CD4-positive, alpha-beta T cell treated with Interferon alpha-2 for 1 hour (primary cell): Measurements from ENCODE around the gene TREX2.

ENCODE experiments used
- DNase-seq, 2 donors: peaks; one replicate each; pipeline ENCODE4 v3.0.0-alpha.2; 2020 to 2022

Gene TREX2

DNA sequence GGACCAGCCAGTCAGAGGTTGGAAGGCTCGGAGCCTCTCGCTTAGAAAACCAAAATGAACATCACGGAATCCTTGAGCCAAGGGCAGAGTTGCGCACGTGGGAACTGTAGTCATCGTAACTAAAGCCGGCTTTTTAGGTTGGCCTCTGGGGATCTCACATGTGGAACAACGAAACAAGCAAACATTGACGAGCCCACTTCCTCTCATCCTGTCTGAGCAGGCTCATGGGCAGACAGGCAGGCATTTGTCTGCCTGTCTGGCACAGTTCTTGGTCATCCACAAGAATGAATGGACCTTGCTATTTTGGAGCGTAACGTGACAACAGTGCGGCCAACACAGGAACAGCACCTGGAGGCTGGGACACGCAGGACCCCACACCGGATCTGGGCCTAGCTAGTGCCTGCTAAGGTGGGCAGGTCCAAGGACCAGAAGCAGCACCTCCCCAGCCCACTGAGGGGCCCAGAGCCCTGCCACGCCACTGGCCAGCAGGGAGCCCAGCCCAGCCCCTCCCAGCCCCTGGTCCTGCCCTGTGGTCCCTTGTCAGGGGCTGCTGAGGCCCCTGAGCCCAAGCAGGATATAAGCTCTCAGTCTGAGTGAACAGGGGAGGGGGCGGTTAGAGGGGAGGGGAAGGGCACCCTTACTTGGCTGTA is 9.2 kb upstream of the TREX2 start:
- DNase-seq = no peak

DNA sequence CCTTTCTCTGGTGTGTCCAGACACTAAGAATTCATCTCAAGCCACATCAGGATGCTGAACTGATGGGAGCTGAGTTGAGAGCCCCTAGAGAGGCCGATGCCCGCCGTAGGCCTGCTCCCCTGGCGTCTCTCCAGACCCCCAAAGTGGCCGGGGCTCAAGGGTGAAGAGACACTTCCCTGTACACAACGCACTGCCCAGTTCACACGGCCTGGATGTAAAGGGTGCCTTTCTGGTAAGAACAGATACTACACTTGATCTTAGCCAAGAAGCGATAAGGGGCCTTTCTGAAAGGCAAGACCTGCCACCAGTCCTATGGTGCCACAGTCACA is 5.1 kb upstream of the TREX2 start:
- DNase-seq = no peak

DNA sequence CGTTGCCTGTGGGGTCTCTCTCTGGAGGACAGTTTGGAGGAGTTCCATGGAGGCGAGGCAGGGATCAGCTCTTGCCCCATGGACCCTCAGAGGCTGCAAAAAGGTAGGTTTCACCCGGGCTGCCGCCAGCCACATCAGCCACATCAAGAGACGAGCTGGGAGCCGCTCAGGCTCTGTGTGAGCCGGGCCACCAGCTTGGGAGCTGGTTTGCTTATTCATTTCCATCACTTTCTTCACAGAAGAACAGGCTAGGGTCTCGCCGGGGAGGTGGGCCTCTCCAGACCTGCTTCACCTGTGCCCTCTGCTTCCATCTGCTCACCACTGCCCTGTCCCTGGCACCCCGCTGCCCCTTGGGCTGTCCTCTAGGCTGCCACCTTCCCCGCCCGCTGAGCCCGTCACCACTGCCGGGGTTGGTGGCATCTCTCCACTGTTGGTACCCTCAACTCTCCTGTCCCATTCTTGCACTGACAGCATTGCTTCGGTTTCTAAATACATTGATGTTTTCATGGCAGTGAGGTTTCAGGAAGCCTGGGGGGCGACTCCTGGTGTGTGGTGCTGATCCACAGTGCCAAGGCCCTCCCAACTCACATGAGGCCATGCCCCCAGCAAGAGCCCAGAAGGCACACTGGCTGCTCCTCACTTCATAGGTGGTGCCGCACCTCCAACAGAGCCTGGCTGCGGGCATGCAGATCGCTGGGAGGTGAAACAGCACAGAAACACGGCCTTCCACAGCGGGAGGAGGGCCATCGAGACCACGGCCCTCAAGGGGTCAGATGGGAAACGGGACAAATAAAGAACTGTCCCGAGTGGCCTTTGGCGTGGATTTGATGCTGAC is 4.5 kb upstream of the TREX2 start:
- DNase-seq = no peak

DNA sequence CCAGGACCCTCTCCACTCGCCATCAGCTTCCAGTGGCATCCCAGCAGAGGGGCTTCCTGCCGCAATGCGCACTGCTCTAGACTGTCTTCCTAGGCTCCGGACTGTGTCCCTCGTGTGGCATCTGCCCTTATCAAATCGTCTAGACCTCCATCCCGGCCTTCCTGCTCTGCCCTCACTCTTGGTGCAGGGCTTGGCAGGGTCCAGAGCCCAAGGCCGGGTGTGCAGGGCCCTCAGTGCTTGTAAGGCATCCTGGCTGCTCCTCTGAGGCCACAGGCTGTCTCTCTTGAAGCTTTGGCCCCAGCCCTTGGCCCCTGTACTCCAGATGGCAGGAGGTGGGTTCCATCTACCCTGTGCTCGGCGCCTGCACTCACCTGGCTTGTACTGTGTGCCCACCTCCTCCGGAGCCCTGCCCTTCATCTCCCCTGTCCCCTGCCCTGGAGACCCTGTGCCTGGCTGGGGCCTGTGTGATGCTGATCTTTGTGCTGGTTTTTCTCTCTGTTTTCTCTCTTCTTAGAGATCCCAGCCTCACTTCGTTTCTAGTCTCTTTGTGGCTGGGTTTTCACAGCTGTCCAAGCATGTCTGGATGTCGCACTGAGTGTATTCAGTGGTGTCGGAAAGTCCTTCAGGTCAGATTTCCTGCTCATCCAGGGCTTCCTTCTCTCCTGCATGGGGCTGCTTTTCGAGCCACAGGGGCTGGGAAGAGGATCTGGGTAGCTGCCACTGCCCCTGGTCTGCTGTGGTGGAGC is 3.7 kb upstream of the TREX2 start:
- DNase-seq = no peak

DNA sequence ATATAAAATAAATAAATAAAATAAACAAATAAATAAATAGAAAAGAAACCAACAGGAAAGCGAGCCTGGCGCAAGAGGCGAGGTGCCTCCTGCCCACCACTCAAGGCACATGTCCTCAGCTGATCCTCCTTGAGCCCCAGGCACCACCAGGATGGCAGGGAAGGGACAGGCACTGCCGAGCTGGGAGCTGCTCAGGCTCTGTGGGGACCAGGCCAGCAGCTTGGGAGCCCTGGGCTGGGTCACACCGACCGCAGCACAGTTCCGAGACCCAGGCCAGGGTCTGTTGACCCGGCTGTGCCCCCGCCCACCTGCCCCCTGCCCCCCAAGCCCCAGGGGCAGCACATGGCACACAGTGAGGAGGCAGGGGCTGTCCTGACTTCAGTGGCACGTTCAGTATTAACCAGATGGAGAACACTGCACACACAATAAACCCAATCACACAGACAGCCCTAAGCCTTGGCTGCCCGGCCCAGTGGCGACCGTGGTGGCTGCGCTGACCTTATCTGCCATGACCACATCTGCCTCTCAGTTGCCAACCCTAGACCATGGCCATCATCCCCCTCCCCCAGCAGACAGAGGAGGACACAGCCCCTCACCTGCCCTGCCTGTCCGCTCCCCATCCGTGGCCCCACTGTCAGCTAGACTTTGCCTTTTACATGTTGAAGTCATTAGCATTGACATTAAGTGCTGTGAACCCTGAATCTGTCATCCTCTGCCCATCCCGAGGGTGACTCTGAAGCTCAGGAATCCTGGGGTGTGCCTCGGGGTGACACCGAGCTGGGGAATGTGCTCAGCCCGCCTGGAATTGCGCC is 2.9 kb upstream of the TREX2 start:
- DNase-seq = no peak

DNA sequence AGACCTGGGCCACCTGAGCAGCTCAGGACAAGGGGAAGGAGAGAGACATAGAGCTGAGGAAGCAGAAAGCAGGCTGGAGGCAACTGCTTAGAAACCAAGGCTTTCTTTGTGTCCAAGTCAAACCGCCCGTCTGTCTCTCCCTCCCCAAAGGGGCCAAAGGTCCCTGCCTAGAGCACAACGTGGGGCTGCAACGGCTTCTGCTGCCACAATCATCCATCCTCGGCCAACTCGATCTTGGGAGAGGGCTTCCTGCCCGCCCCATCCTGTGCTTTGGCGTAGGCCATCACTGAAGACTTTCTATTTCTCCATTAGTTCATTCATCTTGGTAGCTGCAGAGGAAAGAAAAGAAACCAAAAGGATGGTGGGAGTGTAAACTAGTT is 1.7 kb upstream of the TREX2 start:
- DNase-seq = no peak

DNA sequence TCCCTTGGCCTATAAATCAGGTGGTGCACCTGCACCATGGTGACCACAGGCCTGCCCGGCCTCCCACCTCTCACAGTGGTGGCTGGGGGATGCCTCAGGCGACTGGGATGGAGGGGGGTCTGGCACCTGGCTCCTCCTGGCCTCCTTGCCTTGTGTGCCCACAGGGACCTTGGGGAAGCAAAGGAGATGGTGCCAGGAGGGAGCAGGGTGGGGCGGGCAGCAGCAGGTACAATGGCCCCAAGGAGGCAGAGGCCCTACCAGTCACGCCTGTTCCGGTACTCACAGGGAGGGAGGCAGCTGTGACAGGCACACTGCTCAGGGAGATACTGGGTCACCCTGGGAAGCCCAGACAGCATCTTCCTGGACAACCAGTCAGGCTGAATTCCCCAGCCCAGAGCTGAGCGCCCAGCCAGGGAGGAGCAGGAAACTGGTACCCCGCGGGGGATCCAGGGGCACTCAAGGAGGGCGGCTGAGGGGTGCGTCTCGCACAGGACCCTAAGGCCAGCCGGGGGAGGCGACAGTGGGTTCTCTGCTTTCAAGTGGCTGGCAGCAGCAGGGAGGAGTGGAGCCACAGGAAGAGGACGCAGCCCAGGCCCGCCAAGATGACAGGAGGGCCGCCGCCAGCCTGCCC is 1.2 kb upstream of the TREX2 start:
- DNase-seq = no peak

DNA sequence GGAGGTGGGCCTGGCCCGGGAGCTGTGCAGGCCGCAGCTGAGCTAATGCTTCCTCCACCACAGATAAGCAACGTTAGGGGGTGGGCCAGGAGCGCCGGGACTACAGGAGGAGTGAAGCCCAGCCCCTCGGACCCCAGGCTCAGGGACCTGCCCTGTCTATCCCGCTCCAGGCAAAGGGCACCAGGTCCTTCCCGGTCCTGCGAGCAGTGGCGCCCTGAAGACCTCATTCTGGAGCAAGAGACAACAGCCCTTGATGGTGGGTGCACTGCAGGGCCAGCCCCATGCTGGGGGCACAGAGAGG is 730 bp upstream of the TREX2 start:
- DNase-seq = no peak

DNA sequence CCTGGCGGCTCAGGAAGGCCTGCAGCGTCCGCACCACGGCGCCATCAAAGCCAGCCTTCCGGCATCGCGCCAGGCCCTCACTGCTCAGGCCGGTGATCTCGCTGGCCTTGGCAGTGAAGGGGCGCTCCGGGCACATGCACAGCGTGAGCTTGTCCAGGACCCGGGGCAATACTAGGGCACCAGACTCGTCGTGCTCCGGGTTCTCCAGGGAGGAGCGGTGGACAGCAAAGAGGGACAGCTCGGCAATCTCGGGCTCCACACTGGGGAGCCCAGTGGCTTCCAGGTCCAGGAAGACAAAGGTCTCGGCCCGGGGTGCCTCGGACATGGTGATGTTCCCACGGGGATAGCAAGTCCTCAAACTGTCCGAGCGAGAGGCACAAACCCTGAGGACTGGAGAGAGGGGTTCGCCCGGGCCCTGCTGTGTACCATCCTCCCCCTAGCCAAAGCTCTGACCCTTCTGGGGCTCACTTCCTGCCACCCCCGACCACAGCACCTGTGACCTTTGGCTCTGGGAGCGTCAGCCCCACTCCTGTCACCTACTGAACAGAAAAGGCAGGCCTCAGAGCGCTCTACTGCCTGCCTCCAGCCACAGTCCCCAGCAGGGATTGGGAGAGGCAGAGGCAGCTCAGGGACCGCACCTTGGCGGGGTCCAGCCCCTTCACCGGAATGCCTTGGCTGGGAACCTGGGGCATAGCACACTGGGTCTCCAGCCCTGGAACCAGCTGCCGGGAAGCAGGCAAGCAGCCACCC is 575 bp downstream of the TREX2 start:
- DNase-seq = no peak

DNA sequence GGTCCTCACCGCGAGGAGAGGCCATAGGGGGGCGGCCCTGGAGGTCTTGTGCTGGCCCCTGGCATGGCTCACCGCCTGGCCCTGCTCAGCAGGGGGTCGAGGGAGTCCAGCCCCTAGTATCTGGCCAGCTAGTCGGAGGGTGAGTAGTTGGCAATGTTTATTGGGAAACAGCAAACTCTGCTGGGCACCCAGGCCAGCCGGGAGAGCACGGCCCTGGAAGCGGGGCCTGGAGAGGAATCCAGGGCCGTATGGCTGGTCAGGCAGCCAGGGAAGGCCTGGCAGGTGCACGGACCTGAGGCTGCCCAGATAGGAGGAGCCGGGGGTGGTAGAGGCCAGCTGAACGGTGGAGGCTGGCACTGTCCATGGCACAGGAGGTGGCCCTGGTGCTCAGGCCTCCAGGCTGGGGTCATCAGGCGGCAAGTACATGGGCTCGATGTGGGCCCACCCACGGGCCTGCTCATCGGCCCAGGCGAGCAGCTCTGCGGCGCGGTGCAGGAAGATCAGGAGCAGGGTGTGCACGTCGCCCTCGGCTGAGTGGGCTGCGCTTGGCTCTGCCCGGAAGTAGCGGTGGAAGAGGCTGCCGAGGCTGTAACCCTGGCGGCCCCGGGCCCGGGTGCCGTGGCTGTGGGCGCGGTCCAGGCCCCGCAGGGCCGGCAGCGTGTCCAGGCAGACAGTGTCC is 1.4 kb downstream of the TREX2 start:
- no peak for DNase-seq

DNA sequence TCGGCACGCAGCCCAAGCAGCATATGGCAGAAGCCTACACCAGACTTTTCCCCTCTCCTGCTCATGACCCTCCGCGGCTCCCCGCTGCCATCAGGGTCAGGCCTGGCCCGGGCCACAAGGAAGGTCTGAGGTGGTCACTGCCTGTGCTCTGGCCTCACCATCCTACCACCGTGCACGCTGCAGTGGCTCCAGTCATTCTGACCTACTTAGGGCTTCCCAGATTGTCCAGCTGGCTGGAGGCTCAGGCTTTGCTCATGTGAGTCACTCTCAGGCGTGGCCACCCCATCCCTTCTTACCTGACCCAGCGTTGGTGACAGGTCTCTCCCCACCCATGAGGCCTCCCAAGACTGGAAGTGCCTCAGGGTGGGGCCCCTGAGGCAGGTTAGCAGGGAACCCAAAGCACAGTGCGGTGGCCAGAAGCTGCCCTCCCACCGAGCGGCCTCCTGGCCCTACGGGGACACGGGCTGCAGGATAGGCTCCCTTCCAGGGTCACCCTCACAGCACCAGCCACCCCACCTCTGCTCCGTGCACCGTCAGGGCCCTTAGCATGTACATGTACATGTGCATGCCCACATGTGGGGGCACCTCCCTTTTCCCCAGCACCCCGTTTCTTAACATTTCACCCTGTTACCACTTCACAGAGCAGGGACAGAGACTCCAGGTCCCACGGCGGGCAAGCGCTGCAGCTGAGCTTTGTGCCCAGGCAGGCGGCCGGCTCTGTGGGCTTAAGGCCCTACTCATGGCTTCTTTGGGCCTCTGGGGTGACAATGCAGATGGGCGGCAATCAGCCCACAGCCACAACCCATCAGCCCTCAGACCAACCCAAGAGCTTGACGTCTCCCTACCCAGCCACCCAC is 2.2 kb downstream of the TREX2 start:
- no peak for DNase-seq

DNA sequence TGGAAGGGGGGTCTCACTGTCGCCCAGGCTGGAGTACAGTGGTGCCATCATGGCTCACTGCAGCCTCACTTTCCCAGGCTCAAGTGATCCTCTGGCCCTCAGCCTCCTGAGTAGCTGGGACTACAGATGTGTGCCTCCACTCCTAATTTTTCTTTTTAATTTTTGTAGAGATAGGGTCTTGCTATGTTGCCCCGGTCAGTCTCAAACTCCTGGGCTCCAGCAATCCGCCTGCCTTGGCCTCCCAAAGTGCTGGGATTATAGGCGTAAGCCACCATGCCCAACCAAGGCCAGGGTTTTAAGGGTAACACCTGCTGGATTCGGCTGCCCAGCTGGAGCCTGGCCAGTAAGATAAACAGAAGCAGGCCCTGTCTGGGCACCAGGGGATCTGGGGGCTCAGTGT is 3.4 kb downstream of the TREX2 start:
- no peak for DNase-seq

DNA sequence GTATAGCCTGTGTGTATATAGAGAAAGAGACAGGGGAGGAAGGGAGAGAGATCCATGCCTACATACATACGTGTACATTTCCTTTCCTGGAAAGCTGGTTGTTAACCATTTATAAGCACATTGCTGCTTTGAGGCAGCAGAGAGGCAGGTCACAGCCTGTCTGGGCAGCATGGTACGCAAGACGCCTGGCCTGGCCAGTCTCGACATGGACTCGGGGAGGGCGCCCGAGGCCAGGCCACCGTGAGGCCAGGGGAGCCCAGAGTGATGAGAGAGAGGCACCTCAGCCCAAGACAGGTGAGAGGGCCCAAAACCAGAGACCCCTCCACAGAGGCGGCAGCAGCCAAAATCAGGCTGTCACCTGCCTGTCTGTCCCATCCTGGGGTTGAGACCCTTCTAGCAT is 3.9 kb downstream of the TREX2 start:
- DNase-seq = no peak

DNA sequence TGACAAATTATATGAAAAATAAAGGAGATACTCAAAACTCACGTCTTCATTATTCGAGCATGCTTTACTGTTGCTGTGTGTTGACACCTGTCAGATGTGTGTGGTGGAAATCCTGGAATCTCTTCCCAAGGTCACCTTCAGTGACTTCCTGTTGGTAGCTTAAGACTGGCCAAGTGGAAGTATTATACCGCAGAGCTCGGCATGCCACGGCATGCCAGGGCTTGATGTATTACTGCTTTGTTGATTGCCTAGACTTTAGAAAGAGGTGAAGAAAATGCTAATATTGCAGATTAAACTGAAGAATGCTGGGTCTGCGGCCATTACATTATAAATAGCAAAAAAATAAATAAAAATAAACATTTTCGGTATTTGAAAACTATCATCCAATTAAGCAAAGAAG is 4.6 kb downstream of the TREX2 start:
- DNase-seq = no peak

DNA sequence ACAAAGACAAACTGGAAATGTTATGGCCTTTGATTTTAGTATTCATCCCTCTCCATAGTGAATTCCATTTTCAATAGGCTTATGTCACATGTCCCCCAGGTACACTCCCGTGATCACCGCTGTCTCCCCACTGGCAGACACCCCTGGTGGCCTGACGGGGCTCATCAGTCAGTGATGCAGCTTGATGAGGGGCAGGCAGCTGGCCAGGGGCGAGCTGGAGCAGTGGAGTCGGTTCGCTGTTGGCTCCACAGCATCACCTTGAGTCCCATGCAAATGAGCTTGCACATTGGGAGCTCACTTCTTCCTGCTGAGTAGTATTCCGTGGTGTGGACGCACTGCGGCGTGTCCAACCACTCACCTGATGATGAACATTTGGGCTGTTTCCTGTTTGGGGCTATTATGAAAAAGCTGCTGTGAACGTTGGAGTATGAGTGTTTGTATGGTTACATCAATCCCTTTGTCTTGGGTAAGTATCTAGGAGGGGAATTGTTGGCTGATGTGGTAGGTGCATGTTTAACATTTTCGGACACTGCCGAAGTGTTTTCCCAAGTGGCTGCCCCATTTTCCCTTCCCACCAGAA is 5.2 kb downstream of the TREX2 start:
- DNase-seq = no peak

DNA sequence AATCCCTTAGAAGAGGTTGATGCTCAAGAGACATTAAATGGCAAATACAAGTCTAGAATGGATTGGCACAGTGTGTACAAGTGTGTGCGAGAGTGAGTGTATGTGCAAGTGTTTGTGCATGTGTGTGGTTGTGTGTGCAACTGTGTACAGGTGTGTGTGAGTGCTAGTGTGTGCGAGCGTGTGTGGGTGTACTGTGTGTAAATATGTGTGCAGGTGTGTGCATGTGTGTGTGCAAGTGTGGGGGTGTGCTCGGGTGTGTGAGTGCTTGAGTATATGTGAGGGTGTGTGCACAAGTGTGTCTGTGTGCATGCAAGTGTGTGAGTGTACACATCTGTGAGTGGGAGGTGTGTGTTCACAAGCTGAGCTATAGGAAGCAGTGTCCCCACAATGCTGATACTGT is 5.9 kb downstream of the TREX2 start:
- DNase-seq = no peak

DNA sequence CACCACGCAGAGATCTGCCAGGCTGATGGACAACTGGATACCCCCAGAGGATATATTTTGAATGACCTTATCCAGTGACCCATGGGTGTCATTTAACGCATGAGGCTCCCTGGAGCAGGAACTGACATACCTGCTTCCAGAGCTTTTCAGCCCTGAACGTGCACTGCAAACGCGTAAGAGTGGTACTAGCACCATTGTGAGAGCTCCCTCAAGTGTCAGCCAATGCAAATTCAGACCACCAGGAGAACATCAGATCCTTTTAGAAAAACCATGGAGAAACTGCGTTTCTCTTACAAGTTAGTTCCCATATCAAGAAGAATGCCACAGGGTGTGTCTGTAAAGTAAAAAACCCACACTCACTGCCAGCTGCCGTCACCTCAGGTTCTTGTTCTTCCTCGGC is 7.3 kb downstream of the TREX2 start:
- DNase-seq = no peak

DNA sequence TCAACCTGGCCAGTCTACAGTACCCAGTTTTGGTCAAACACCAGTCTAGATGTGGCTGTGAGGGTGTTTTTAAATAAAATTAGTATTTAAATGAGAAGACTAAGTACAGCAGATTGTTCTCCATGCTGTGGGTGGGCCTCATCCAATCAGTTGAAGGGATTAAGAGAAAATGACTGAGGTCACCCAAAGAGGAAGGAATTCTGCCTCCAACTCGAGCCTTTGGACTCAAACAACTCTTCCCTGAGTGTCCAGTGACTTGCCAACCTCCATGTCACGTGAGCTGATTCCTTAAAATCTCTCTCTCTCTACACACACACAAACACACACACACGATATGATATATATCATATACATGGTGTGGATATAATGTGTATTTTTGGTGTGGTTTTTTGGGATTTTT is 10.0 kb downstream of the TREX2 start:
- DNase-seq = no peak

DNA sequence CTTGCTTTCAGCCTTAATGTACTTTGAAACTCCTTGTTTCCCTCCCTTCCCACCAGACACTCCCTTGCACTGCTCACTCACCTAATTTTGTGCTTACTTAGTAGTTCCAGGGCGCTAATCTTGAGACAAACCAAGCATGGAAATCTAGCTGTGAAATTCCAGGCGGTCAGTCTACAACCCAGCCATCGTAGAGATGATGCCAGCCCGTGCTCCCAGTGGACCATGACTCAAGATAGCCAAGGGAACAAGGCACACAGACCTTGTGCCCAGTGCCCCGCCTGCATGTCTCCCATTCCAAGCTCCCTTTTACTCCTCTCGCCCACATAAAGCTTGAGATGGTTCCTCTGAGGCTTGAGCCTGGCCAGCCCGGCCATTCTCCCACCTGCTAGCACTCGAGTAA is 11.1 kb downstream of the TREX2 start:
- DNase-seq = no peak

DNA sequence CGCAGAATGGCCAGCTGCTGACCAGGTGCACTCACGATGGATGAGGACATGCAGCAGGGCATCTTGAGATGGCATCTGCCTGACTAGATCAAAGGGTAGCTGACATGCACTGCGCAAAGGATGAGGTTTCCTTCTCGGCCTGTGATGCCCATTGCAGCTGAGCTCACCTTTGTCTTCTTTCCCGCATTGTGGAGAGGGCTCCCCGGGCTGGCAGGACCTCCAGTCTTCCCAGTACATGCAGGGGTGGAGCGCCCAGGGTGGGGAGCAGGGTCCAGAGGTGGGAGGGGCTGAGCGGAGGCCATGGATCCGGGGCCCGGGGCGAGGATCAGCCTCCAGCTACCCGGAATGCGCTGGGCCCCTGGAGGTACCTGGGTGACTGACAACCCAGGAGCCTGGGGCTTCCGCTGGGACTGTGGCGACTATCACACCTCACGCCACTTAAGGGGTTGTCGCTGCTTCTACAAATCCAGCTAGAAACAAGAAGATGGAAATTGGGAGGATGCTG is 12.0 kb downstream of the TREX2 start:
- no peak for DNase-seq
